Activated T-cell treated with anti-CD3 and anti-CD28 coated beads, Interleukin-2, amount 50 U/mL, for 4 hours (primary cell): ENCODE measurements around the gene NSRP1. TPM values are rescaled to one million over a fixed set of nuclear protein-coding genes. Genes with fewer than 3 reads are reported as not detected.
"Not testable (repeated sequence)": the region's sequence is repeated elsewhere in the genome, so short reads cannot be mapped to it uniquely, and the experiment has no call there.

ENCODE experiments used
- ATAC-seq, 2 donors: fragments of 200-7000 bp; cut with Tn5 transposase; one replicate each; pipeline ENCODE4 v1.10.0; 2021
- DNase-seq: peaks from one replicate; pipeline ENCODE4 v3.0.0-alpha.2; 2020
- H3K27me3 Mint-ChIP-seq: one replicate; pipeline ENCODE4 v1.8.0; 2021; ENCODE audit warnings: low read depth, mixed read lengths
- H3K36me3 Mint-ChIP-seq: one replicate; pipeline ENCODE4 v1.8.0; 2022; ENCODE audit warnings: mixed read lengths; ENCODE audit not compliant: insufficient read depth
- H3K4me1 Mint-ChIP-seq: one replicate; pipeline ENCODE4 v1.8.0; 2021; ENCODE audit warnings: low read depth, mixed read lengths
- H3K4me3 Mint-ChIP-seq: one replicate; pipeline ENCODE4 v1.8.0; 2021; ENCODE audit warnings: mild to moderate bottlenecking, moderate library complexity, mixed read lengths
- H3K9me3 Mint-ChIP-seq: one replicate; pipeline ENCODE4 v1.8.0; 2021; ENCODE audit warnings: mixed read lengths
- total RNA-seq, 3 donors: library from RNA; stranded (reverse); gene quantifications; one replicate each; pipeline ENCODE4 v1.2.1, GENCODE V29; 2021

Gene NSRP1
- total RNA-seq, 3 donors from 2014 or later = 33.0 to 40.8 (median 40.2) TPM

GRCh38 chr17:30228011-30228410 is 111.4 kb downstream of the NSRP1 start:
- no peaks in the 10 kb centered on the region for H3K9me3 Mint-ChIP-seq
- no peak overlapping the region for H3K4me3 Mint-ChIP-seq
- ATAC-seq (no peak), DNase-seq (no peak)
- no peaks in the 10 kb centered on the region for H3K36me3 Mint-ChIP-seq
- H3K4me1 Mint-ChIP-seq = no peaks in the 10 kb centered on the region
- peaks cover 25% of the 10 kb centered on the region for H3K27me3 Mint-ChIP-seq

GRCh38 chr17:30229012-30229411 is 112.4 kb downstream of the NSRP1 start:
- DNase-seq (no peak), ATAC-seq (no peak)
- Mint-ChIP-seq H3K9me3 (no peaks in the 10 kb centered on the region), H3K4me3 (no peak overlapping the region), H3K4me1 (no peaks in the 10 kb centered on the region), H3K36me3 (no peaks in the 10 kb centered on the region), H3K27me3 (peaks cover 34% of the 10 kb centered on the region)

GRCh38 chr17:30230009-30230408 is 113.4 kb downstream of the NSRP1 start:
- ATAC-seq, H3K36me3 Mint-ChIP-seq, H3K9me3 Mint-ChIP-seq, DNase-seq, H3K4me3 Mint-ChIP-seq, H3K4me1 Mint-ChIP-seq: not testable (repeated sequence)
- peaks cover 40% of the 10 kb centered on the region for H3K27me3 Mint-ChIP-seq

- H3K4me3 Mint-ChIP-seq = no peak overlapping the region
- H3K9me3 Mint-ChIP-seq = no peaks in the 10 kb centered on the region
- peaks cover 42% of the 10 kb centered on the region for H3K27me3 Mint-ChIP-seq
- peaks cover 5% of the 10 kb centered on the region for H3K4me1 Mint-ChIP-seq
- ATAC-seq (no peak), DNase-seq (no peak)
- H3K36me3 Mint-ChIP-seq = no peaks in the 10 kb centered on the region
Measured at GRCh38 chr17:30230596-30231125, 114.0 kb downstream of the NSRP1 start.

- Mint-ChIP-seq H3K4me3 (no peak overlapping the region), H3K9me3 (no peaks in the 10 kb centered on the region), H3K4me1 (peaks cover 12% of the 10 kb centered on the region), H3K36me3 (no peaks in the 10 kb centered on the region), H3K27me3 (peaks cover 47% of the 10 kb centered on the region)
- ATAC-seq = no peak
- DNase-seq = no peak
Measured at GRCh38 chr17:30232015-30232823, 115.6 kb downstream of the NSRP1 start.

GRCh38 chr17:30232824-30233427 is 116.3 kb downstream of the NSRP1 start:
- Mint-ChIP-seq H3K4me3 (no peak overlapping the region), H3K27me3 (peaks cover 53% of the 10 kb centered on the region)

GRCh38 chr17:30234296-30234695 is 117.7 kb downstream of the NSRP1 start:
- H3K27me3 Mint-ChIP-seq = peaks cover 59% of the 10 kb centered on the region
- H3K4me3 Mint-ChIP-seq = no peak overlapping the region
- no peaks in the 10 kb centered on the region for H3K36me3 Mint-ChIP-seq
- ATAC-seq = no peak
- DNase-seq = no peak
- no peaks in the 10 kb centered on the region for H3K9me3 Mint-ChIP-seq
- peaks cover 18% of the 10 kb centered on the region for H3K4me1 Mint-ChIP-seq

More at GRCh38 chr17:30232824-30233427, 116.3 kb downstream of the NSRP1 start:
- ATAC-seq (no peak), DNase-seq (no peak)
- no peaks in the 10 kb centered on the region for H3K9me3 Mint-ChIP-seq
- H3K36me3 Mint-ChIP-seq = no peaks in the 10 kb centered on the region
- H3K4me1 Mint-ChIP-seq = peaks cover 12% of the 10 kb centered on the region

GRCh38 chr17:30234964-30235363 is 118.3 kb downstream of the NSRP1 start:
- H3K4me3 Mint-ChIP-seq = peak overlapping the region; percentile 65
- no peaks in the 10 kb centered on the region for H3K36me3 Mint-ChIP-seq
- ATAC-seq = peak; percentile 29 to 36

GRCh38 chr17:30235386-30236296 is 119.0 kb downstream of the NSRP1 start, which contains the start of gene SLC6A4:
Gene SLC6A4 (minus strand): TSS chr17:30235697. CDS start chr17:30221958, 13,739 bp downstream.
- Mint-ChIP-seq H3K9me3 (no peaks in the 10 kb centered on the region), H3K4me3 (peak within 1 kb of the TSS; percentile 65), H3K4me1 (peaks cover 18% of the 10 kb centered on the region), H3K36me3 (no peaks in the 10 kb centered on the region), H3K27me3 (peaks cover 59% of the 10 kb centered on the region)
- ATAC-seq (peak; percentile 24 to 34), DNase-seq (no peak)

More at GRCh38 chr17:30234964-30235363, 118.3 kb downstream of the NSRP1 start:
- DNase-seq = no peak
- H3K9me3 Mint-ChIP-seq = no peaks in the 10 kb centered on the region
- peaks cover 64% of the 10 kb centered on the region for H3K27me3 Mint-ChIP-seq
- peaks cover 18% of the 10 kb centered on the region for H3K4me1 Mint-ChIP-seq

Other genes starting within 250 kb of the NSRP1 start
- gene SSH2, start 186.6 kb upstream of the NSRP1 start, total RNA-seq = 10 to 100 TPM; 25.0 to 27.0 (median 25.9) TPM
- under 1 TPM in 2 of 3 donors, not detected in 1; 0.15 to 0.30 TPM for gene EFCAB5, start 175.2 kb upstream of the NSRP1 start, total RNA-seq
- not detected for gene SLC6A4, start 118.9 kb downstream of the NSRP1 start, total RNA-seq
- 10 to 100 TPM; 67.5 to 81.8 (median 74.8) TPM for gene BLMH, start 175.1 kb downstream of the NSRP1 start, total RNA-seq
- not detected for gene TMIGD1, start 217.2 kb downstream of the NSRP1 start, total RNA-seq